Mesothelial cell of epicardium (in vitro differentiated cells): ENCODE measurements around the gene TOM1L1. TPM values are rescaled to one million over a fixed set of nuclear protein-coding genes. Genes with fewer than 3 reads are reported as not detected.

Experiments
- DNase-seq, 2 experiments: peaks; one replicate each; pipeline ENCODE4 v3.0.0; 2021; ENCODE audit warnings: low spot score in 2 of 2; ENCODE audit not compliant: unreplicated experiment in 2 of 2
- H3K27ac Mint-ChIP-seq: 2 replicates; pipeline ENCODE4 v1.8.0; 2021; ENCODE audit warnings: mixed read lengths
- H3K27me3 Mint-ChIP-seq: 2 replicates; pipeline ENCODE4 v1.8.0; 2021; ENCODE audit warnings: low read depth, mixed read lengths
- H3K36me3 Mint-ChIP-seq: 2 replicates; pipeline ENCODE4 v1.8.0; 2021; ENCODE audit warnings: mixed read lengths
- H3K4me1 Mint-ChIP-seq: 2 replicates; pipeline ENCODE4 v1.8.0; 2021; ENCODE audit warnings: mixed read lengths
- H3K4me3 Mint-ChIP-seq: 2 replicates; pipeline ENCODE4 v1.8.0; 2021; ENCODE audit warnings: mild to moderate bottlenecking, moderate library complexity, mixed read lengths
- H3K9me3 Mint-ChIP-seq: 2 replicates; pipeline ENCODE4 v1.8.0; 2021; ENCODE audit warnings: mixed read lengths
- total RNA-seq: library from RNA; stranded (reverse); gene quantifications from 3 replicates; pipeline ENCODE4 v1.2.1, GENCODE V29; 2021
- TF ChIP-seq, protein P1 (sequence below): fragments of 200-600 bp; sonication (generic); IDR thresholded peaks from one replicate; pipeline ENCODE4 v1.5.0; 2021; ENCODE audit warnings: antibody characterized with exemption; ENCODE audit not compliant: unreplicated experiment

TOM1L1 gene
- total RNA-seq, 1 donor from 2014 or later, result 47.8 TPM

DNA sequence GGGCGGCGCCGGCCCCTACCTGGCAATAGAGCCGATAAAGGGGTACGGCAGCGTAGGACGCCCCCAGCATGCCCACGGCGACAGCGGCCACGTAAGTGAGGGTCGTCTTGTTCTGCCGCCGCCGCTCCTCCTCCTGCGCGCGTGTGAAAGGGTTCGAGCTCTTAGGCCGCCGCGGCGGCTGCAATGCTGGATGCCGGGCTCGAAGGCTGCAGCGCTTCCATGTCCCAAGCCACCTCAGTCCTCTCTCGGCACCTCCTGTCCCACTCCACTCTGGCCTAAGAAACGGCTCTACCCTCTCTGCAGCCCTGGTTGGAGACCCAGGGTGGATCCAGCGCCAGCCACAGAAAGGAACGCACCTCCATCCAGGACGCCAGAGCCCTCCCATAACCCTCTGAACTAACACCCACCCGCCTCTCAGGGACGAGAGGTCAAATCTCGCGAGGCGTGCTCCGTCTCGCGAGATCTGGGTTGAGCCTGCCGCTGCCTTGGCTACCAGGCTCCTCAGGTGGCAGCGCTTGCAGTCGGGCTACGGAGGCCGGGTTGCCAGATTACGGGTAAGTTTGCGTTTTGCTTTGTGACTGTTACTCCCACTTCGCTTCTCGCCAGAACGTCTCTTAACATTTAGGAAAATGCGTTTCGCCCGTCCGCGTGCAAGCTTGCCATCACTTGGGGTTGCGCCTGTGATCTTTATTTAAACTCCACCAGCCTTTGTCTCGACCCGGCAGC lies 67.8 kb downstream of the TOM1L1 start, which contains the start of the genes COX11 and STXBP4:
TSS of gene COX11 (minus strand) at position 393 of the 726 bp plus-strand sequence. CDS start at position 385, 8 bp downstream.
TSS of gene STXBP4 (plus strand) at position 504 of the 726 bp plus-strand sequence. CDS start 17,455 bp downstream, outside the sequence.
- Mint-ChIP-seq H3K4me1 (peaks cover 19% of the 10 kb centered on the region), H3K27me3 (no peaks in the 10 kb centered on the region), H3K36me3 (peaks cover 6% of the 10 kb centered on the region), H3K4me3 (no peak within 1 kb of the TSS), H3K27ac (peak within 1 kb of the TSS; percentile 36), H3K9me3 (no peaks in the 10 kb centered on the region)
- DNase-seq, result peak; percentile 85 to 92
- TF ChIP-seq, protein P1, sequence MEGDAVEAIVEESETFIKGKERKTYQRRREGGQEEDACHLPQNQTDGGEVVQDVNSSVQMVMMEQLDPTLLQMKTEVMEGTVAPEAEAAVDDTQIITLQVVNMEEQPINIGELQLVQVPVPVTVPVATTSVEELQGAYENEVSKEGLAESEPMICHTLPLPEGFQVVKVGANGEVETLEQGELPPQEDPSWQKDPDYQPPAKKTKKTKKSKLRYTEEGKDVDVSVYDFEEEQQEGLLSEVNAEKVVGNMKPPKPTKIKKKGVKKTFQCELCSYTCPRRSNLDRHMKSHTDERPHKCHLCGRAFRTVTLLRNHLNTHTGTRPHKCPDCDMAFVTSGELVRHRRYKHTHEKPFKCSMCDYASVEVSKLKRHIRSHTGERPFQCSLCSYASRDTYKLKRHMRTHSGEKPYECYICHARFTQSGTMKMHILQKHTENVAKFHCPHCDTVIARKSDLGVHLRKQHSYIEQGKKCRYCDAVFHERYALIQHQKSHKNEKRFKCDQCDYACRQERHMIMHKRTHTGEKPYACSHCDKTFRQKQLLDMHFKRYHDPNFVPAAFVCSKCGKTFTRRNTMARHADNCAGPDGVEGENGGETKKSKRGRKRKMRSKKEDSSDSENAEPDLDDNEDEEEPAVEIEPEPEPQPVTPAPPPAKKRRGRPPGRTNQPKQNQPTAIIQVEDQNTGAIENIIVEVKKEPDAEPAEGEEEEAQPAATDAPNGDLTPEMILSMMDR, result no peak

DNA sequence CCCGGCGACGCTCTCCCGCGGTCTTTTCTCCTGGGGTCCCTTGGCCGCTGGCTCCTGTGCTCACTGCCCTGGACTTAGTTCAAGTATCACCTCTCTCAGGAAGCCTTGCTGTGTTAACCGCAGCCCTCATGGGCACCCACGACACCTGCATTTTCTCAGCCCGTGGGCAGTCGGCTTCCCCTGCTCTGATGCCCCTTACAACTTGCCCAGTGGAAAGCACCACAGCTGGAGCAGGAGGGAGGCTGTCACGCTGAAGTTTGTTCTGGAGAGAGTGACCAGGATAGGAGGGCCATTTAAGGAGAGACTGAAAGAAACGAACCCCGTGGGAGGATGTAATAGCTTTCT lies 68.3 kb downstream of the TOM1L1 start:
- Mint-ChIP-seq H3K4me3 (no peak overlapping the region), H3K27ac (no peak overlapping the region), H3K36me3 (peaks cover 2% of the 10 kb centered on the region), H3K4me1 (peaks cover 19% of the 10 kb centered on the region), H3K27me3 (no peaks in the 10 kb centered on the region), H3K9me3 (no peaks in the 10 kb centered on the region)
- DNase-seq, result no peak
- TF ChIP-seq, protein P1, result no peak

DNA sequence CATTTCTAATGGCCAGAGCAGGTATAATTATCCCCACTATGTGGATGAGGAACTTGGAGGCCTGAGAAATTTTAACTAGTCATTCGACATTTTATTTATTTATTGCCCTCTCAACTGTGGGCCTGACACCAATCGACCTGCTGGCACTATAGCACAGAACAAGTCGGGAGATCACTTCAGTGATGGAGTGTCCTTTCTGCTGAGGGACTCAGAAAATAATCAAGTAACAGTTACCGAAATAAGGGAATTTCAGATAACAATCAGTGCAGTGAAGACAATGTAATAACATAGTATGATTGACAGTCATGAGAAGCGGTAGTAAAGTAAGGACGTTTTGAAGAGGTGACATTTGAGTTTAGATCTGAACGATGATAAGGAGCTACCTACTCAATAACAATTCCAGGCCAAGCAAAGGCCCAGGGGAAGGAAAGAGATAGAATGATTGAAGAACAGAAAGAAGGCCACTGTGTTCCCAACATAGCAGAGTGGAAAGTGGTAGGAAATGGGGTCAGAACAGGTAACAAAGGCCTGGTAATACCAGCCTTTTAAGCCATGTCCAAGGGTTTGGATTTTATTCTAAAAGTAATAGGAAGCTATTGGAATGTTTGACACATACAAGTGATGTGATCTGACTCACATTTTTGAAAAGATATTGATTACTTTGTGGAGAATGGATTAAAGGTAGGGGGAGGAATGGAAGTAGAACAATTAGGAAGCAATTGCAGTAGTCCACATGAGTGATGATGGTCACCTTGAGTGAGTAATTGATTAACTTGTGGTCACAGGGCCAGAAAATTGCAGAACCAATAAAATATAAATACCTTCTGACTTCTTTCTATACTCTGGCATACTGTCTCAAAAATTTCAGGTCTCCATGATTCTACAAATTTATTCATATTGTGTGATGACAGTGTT lies 69.3 kb downstream of the TOM1L1 start:
- TF ChIP-seq, protein P1, result no peak
- Mint-ChIP-seq H3K36me3 (peaks cover 4% of the 10 kb centered on the region), H3K27ac (no peak overlapping the region), H3K27me3 (no peaks in the 10 kb centered on the region), H3K9me3 (no peaks in the 10 kb centered on the region), H3K4me1 (peaks cover 19% of the 10 kb centered on the region), H3K4me3 (peak overlapping the region; percentile 15)
- no peak for DNase-seq

DNA sequence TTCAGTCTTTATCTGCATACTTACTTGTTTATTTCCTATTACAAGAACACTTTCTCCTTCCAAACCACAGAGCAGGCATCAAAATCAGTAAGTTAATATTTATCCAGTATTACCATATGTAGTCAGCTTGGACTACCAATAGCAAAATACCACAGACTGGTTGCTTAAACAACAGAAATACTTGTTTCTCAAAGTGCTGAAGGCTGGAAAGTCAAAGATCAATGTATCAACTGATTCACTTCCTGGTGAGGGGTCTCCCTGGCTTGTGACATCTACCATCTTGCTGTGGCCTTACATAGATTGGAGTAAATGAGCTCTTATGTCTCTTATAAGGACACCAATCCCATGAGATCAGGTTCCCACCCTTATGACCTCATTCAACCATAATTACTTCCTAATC lies 70.5 kb downstream of the TOM1L1 start:
- no peak for DNase-seq
- Mint-ChIP-seq H3K27me3 (no peaks in the 10 kb centered on the region), H3K9me3 (peaks cover 4% of the 10 kb centered on the region), H3K27ac (no peak overlapping the region), H3K4me3 (no peak overlapping the region), H3K36me3 (peaks cover 7% of the 10 kb centered on the region), H3K4me1 (peaks cover 15% of the 10 kb centered on the region)
- TF ChIP-seq, protein P1, result no peak

DNA sequence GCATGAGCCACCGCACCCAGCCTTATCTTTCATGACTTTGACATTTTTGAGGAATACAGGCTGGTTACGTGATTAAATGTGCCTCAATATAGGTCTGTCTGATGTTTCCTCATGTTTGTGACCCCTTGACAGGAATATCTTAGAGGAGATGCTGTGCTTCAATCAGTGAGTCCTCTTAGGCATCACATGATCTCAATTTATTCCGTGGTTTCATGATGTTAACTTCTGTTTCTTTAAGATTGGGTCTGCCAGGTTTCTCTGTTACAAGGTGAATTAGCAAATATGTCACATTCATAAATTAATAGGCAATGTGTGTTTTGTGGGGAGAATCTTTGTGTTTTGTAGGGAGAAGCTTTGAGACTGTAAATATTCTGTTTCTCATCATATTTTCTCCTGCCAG lies 71.2 kb downstream of the TOM1L1 start:
- Mint-ChIP-seq H3K4me3 (no peak overlapping the region), H3K27me3 (no peaks in the 10 kb centered on the region), H3K36me3 (peaks cover 11% of the 10 kb centered on the region), H3K9me3 (peaks cover 8% of the 10 kb centered on the region), H3K27ac (no peak overlapping the region), H3K4me1 (peaks cover 8% of the 10 kb centered on the region)
- TF ChIP-seq, protein P1, result no peak
- no peak for DNase-seq
